SJCRH30 (cell line): ENCODE data around the gene ITGB7. TPM values are rescaled to one million over a fixed set of nuclear protein-coding genes. Genes with fewer than 3 reads are reported as not detected.

Experiments used
- DNase-seq, 2 experiments: peaks; one replicate each; pipeline ENCODE4 v3.0.0-alpha.2; 2015 to 2020
- H3K27ac ChIP-seq: fragments of 250-450 bp; sonication (Bioruptor Pico); 2 replicates; pipeline ENCODE4 v1.5.1; 2020; ENCODE audit warnings: mild to moderate bottlenecking, moderate library complexity
- H3K27me3 ChIP-seq: fragments of 250-450 bp; sonication (Bioruptor Pico); 2 replicates; pipeline ENCODE4 v1.5.1; 2020; ENCODE audit warnings: mild to moderate bottlenecking, moderate library complexity
- H3K36me3 ChIP-seq: fragments of 250-450 bp; sonication (Bioruptor Pico); 2 replicates; pipeline ENCODE4 v1.5.1; 2020; ENCODE audit warnings: mild to moderate bottlenecking, moderate library complexity
- H3K4me1 ChIP-seq: fragments of 250-450 bp; sonication (Bioruptor Pico); 2 replicates; pipeline ENCODE4 v1.5.1; 2020; ENCODE audit warnings: mild to moderate bottlenecking, moderate library complexity
- H3K4me3 ChIP-seq: fragments of 250-450 bp; sonication (Bioruptor Pico); 2 replicates; pipeline ENCODE4 v1.5.1; 2020; ENCODE audit warnings: mild to moderate bottlenecking, moderate library complexity
- H3K9me3 ChIP-seq: fragments of 250-450 bp; sonication (Bioruptor Pico); replicated peaks from 2 replicates; pipeline ENCODE4 v1.5.1; 2020; ENCODE audit warnings: mild to moderate bottlenecking, moderate library complexity
- total RNA-seq: library from RNA; depleted of rRNA; stranded (reverse); fragments of >200 nt; shearing (Covaris generic); gene quantifications from 2 replicates; pipeline ENCODE4 v1.2.3, GENCODE V29; 2014

Gene ITGB7
- total RNA-seq, 1 experiment from 2014 or later, result not detected

GRCh38 chr12:53234271-53234914 lies 27.3 kb upstream of the ITGB7 start:
- DNase-seq, result peak in 1 of 2 experiments; percentile 42
- peaks cover 6% of the 10 kb centered on the region; the same call in 1 of the 2 replicates for H3K27me3 ChIP-seq
- no peaks in the 10 kb centered on the region for H3K36me3 ChIP-seq
- no peak overlapping the region for H3K27ac ChIP-seq
- H3K9me3 ChIP-seq, result no peaks in the 10 kb centered on the region
- H3K4me1 ChIP-seq, result peaks cover 13% of the 10 kb centered on the region
- H3K4me3 ChIP-seq, result no peak overlapping the region

- Histone ChIP-seq H3K36me3 (no peaks in the 10 kb centered on the region), H3K27me3 (peaks cover 6% of the 10 kb centered on the region; the same call in 1 of the 2 replicates), H3K9me3 (no peaks in the 10 kb centered on the region), H3K4me1 (peaks cover 13% of the 10 kb centered on the region), H3K27ac (no peak overlapping the region), H3K4me3 (no peak overlapping the region)
- DNase-seq, result no peak
Observed at GRCh38 chr12:53233671-53234121, 26.6 kb upstream of the ITGB7 start.

- no peak overlapping the region for H3K27ac ChIP-seq
- H3K36me3 ChIP-seq, result no peaks in the 10 kb centered on the region
- DNase-seq, result peak; percentile 28 to 30
- peaks cover 6% of the 10 kb centered on the region; the same call in 1 of the 2 replicates for H3K27me3 ChIP-seq
- peak overlapping the region; percentile 57 for H3K4me3 ChIP-seq
- H3K4me1 ChIP-seq, result peaks cover 13% of the 10 kb centered on the region
- no peaks in the 10 kb centered on the region for H3K9me3 ChIP-seq
Observed at GRCh38 chr12:53232646-53233461, 25.8 kb upstream of the ITGB7 start.

GRCh38 chr12:53231921-53232645 lies 25.0 kb upstream of the ITGB7 start, which contains the start of gene RARG:
Gene RARG, minus strand, starts transcription at chr12:53232209. Its CDS starts 4,664 bp downstream, at chr12:53227545.
- H3K36me3 ChIP-seq, result no peaks in the 10 kb centered on the region
- peak; percentile 55 to 59 for DNase-seq
- H3K27me3 ChIP-seq, result no peaks in the 10 kb centered on the region; the same call in 1 of the 2 replicates
- H3K4me3 ChIP-seq, result peak within 1 kb of the TSS; percentile 66
- no peaks in the 10 kb centered on the region for H3K9me3 ChIP-seq
- H3K4me1 ChIP-seq, result peaks cover 13% of the 10 kb centered on the region
- H3K27ac ChIP-seq, result peak within 1 kb of the TSS; percentile 27; the same call in 1 of the 2 replicates

- H3K27me3 ChIP-seq, result no peaks in the 10 kb centered on the region; the same call in 1 of the 2 replicates
- DNase-seq, result no peak
- peaks cover 13% of the 10 kb centered on the region for H3K4me1 ChIP-seq
- H3K27ac ChIP-seq, result peak overlapping the region; percentile 27; the same call in 1 of the 2 replicates
- H3K9me3 ChIP-seq, result no peaks in the 10 kb centered on the region
- no peaks in the 10 kb centered on the region for H3K36me3 ChIP-seq
- H3K4me3 ChIP-seq, result peak overlapping the region; percentile 66
Observed at GRCh38 chr12:53231671-53231920, 24.5 kb upstream of the ITGB7 start.

GRCh38 chr12:53230108-53230845 lies 23.2 kb upstream of the ITGB7 start:
- no peak overlapping the region for H3K4me3 ChIP-seq
- no peaks in the 10 kb centered on the region for H3K36me3 ChIP-seq
- no peak for DNase-seq

GRCh38 chr12:53229454-53229853 lies 22.4 kb upstream of the ITGB7 start:
- Histone ChIP-seq H3K27ac (no peak overlapping the region), H3K36me3 (no peaks in the 10 kb centered on the region), H3K4me3 (no peak overlapping the region), H3K9me3 (no peaks in the 10 kb centered on the region), H3K27me3 (no peaks in the 10 kb centered on the region), H3K4me1 (peaks cover 13% of the 10 kb centered on the region)
- no peak for DNase-seq

More at GRCh38 chr12:53230108-53230845, 23.2 kb upstream of the ITGB7 start:
- no peaks in the 10 kb centered on the region for H3K27me3 ChIP-seq
- no peaks in the 10 kb centered on the region for H3K9me3 ChIP-seq
- H3K4me1 ChIP-seq, result peaks cover 13% of the 10 kb centered on the region
- H3K27ac ChIP-seq, result no peak overlapping the region

- Histone ChIP-seq H3K27ac (no peak overlapping the region), H3K4me1 (peaks cover 16% of the 10 kb centered on the region), H3K4me3 (no peak overlapping the region), H3K36me3 (no peaks in the 10 kb centered on the region), H3K27me3 (no peaks in the 10 kb centered on the region), H3K9me3 (no peaks in the 10 kb centered on the region)
- no peak for DNase-seq
Observed at GRCh38 chr12:53227836-53228235, 20.8 kb upstream of the ITGB7 start.

- DNase-seq, result no peak
- Histone ChIP-seq H3K4me3 (no peak overlapping the region), H3K4me1 (peaks cover 16% of the 10 kb centered on the region)
Observed at GRCh38 chr12:53227341-53227740, 20.3 kb upstream of the ITGB7 start.

GRCh38 chr12:53226815-53227214 lies 19.8 kb upstream of the ITGB7 start:
- Histone ChIP-seq H3K4me1 (peaks cover 15% of the 10 kb centered on the region), H3K27me3 (no peaks in the 10 kb centered on the region), H3K36me3 (no peaks in the 10 kb centered on the region), H3K4me3 (no peak overlapping the region), H3K27ac (no peak overlapping the region), H3K9me3 (no peaks in the 10 kb centered on the region)
- no peak for DNase-seq

More at GRCh38 chr12:53227341-53227740, 20.3 kb upstream of the ITGB7 start:
- Histone ChIP-seq H3K27ac (no peak overlapping the region), H3K36me3 (no peaks in the 10 kb centered on the region), H3K9me3 (no peaks in the 10 kb centered on the region), H3K27me3 (no peaks in the 10 kb centered on the region)

- no peak overlapping the region for H3K27ac ChIP-seq
- no peaks in the 10 kb centered on the region for H3K9me3 ChIP-seq
- peaks cover 15% of the 10 kb centered on the region for H3K4me1 ChIP-seq
- H3K27me3 ChIP-seq, result no peaks in the 10 kb centered on the region
- no peaks in the 10 kb centered on the region for H3K36me3 ChIP-seq
- H3K4me3 ChIP-seq, result no peak overlapping the region
- DNase-seq, result no peak
Observed at GRCh38 chr12:53225635-53226424, 18.8 kb upstream of the ITGB7 start.

GRCh38 chr12:53224897-53225634 lies 18.0 kb upstream of the ITGB7 start:
- Histone ChIP-seq H3K4me3 (no peak overlapping the region), H3K9me3 (no peaks in the 10 kb centered on the region), H3K4me1 (peaks cover 15% of the 10 kb centered on the region), H3K27ac (no peak overlapping the region), H3K36me3 (no peaks in the 10 kb centered on the region), H3K27me3 (no peaks in the 10 kb centered on the region)
- no peak for DNase-seq
